ENCODE results near the gene SMARCC1.

SMARCC1 gene

DNA sequence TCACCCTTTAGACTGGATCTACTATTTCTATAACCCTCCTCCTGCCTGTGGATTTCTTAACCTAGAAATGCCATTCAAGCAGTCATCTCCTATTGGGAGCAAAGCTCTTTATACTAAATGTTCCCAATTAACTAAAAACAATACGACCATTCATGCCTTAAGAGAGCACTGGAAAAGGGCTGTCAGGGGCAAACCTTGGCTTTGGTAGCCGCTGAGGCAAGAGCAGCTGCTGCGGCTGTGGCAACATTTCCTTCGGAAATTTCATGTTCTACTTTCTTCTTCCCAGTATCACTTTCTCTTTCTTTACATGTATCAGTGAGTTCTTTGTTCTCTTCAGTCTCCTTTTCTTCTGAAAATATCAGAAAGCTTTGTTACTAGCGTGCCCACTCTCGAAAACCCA lies 146.7 kb downstream of the SMARCC1 start:
- no peak for TF ChIP-seq EZH2phosphoT487 (IDR thresholded peaks at IDR 0.05; ENCODE audit: low read depth)
- TF ChIP-seq, protein P1, sequence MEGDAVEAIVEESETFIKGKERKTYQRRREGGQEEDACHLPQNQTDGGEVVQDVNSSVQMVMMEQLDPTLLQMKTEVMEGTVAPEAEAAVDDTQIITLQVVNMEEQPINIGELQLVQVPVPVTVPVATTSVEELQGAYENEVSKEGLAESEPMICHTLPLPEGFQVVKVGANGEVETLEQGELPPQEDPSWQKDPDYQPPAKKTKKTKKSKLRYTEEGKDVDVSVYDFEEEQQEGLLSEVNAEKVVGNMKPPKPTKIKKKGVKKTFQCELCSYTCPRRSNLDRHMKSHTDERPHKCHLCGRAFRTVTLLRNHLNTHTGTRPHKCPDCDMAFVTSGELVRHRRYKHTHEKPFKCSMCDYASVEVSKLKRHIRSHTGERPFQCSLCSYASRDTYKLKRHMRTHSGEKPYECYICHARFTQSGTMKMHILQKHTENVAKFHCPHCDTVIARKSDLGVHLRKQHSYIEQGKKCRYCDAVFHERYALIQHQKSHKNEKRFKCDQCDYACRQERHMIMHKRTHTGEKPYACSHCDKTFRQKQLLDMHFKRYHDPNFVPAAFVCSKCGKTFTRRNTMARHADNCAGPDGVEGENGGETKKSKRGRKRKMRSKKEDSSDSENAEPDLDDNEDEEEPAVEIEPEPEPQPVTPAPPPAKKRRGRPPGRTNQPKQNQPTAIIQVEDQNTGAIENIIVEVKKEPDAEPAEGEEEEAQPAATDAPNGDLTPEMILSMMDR (IDR thresholded peaks at IDR 0.05; ENCODE audit: low read depth, low read length): no peak
- H3K27ac ChIP-seq (ENCODE audit: low read length): no peak overlapping the region
- no peaks in the 10 kb centered on the region for H4K20me1 ChIP-seq (ENCODE audit: insufficient read depth, low read length)

DNA sequence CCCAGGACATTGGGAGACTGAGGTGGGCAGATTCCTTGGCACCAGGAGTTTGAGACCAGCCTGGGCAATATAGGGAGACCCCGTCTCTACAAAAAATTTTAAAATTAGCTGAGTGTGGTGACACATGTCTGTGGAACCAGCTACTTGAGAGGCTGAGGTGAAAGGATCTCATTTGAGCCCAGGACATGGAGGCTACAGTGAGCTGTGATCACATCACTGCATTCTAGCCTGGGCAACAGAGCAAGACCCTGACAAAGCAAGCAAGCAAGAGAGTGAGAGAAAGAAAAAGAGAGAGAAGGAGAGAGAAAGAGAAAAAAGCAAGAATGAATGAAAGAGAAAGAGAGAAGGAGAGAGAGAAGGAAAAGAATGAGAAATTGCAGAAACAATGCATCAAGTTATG lies 150.9 kb downstream of the SMARCC1 start:
- no peaks in the 10 kb centered on the region for H3K4me1 ChIP-seq (ENCODE audit: low read length)
- no peak overlapping the region for H3K4me3 ChIP-seq (ENCODE audit: low read length)
- no peak overlapping the region for H2AFZ ChIP-seq (ENCODE audit: low read depth, low read length)
- H3K27ac ChIP-seq (ENCODE audit: low read length): no peak overlapping the region
- H3K9ac ChIP-seq (ENCODE audit: low read length): no peak overlapping the region
- H4K20me1 ChIP-seq (ENCODE audit: insufficient read depth, low read length): no peaks in the 10 kb centered on the region
- H3K9me3 ChIP-seq (ENCODE audit: insufficient read depth, low read length): no peaks in the 10 kb centered on the region
- no peaks in the 10 kb centered on the region for H3K79me2 ChIP-seq (ENCODE audit: low read length)
- TF ChIP-seq, protein P1 (IDR thresholded peaks at IDR 0.05; ENCODE audit: low read depth, low read length): no peak
- TF ChIP-seq EZH2phosphoT487 (IDR thresholded peaks at IDR 0.05; ENCODE audit: low read depth): no peak
- no peak overlapping the region for H3K4me2 ChIP-seq (ENCODE audit: low read length)
- no peaks in the 10 kb centered on the region for H3K27me3 ChIP-seq (ENCODE audit: low read depth, low read length)
- peaks cover 72% of the 10 kb centered on the region for H3K36me3 ChIP-seq (replicated peaks; ENCODE audit: low read depth, low read length)

More for the DNA sequence above, 146.7 kb downstream of the SMARCC1 start:
- no peaks in the 10 kb centered on the region for H3K4me1 ChIP-seq (ENCODE audit: low read length)
- no peak overlapping the region for H3K9ac ChIP-seq (ENCODE audit: low read length)
- peaks cover 8% of the 10 kb centered on the region for H3K79me2 ChIP-seq (ENCODE audit: low read length)
- no peaks in the 10 kb centered on the region for H3K9me3 ChIP-seq (ENCODE audit: insufficient read depth, low read length)
- no peaks in the 10 kb centered on the region for H3K27me3 ChIP-seq (ENCODE audit: low read depth, low read length)
- H3K36me3 ChIP-seq (replicated peaks; ENCODE audit: low read depth, low read length): peaks cover 63% of the 10 kb centered on the region
- H3K4me3 ChIP-seq (ENCODE audit: low read length): no peak overlapping the region
- H3K4me2 ChIP-seq (ENCODE audit: low read length): no peak overlapping the region
- no peak overlapping the region for H2AFZ ChIP-seq (ENCODE audit: low read depth, low read length)

DNA sequence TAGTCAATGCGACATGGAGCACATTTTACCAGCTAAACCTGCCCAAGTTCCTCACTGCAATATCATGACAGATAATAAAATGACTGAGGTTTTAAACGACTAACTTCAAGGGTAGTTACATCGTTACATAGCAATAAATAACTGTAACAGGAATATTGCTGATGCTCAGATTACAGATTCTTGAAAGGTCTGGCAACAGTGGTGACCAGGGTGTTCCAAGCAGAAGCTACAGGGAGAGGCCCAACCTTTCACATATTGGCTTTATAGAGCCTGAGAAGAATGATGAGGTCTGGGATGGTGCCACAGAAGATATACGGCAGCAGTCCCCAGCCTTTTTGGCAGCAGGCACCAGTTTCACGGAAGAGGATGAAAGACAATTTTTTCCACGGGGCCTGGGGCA lies 151.9 kb downstream of the SMARCC1 start:
- no peak overlapping the region for H3K4me2 ChIP-seq (ENCODE audit: low read length)
- H3K4me1 ChIP-seq (ENCODE audit: low read length): no peaks in the 10 kb centered on the region
- H2AFZ ChIP-seq (ENCODE audit: low read depth, low read length): no peak overlapping the region
- TF ChIP-seq, protein P1 (IDR thresholded peaks at IDR 0.05; ENCODE audit: low read depth, low read length): no peak
- TF ChIP-seq EZH2phosphoT487 (IDR thresholded peaks at IDR 0.05; ENCODE audit: low read depth): no peak
- H3K9me3 ChIP-seq (ENCODE audit: insufficient read depth, low read length): no peaks in the 10 kb centered on the region
- peaks cover 64% of the 10 kb centered on the region for H3K36me3 ChIP-seq (replicated peaks; ENCODE audit: low read depth, low read length)
- H4K20me1 ChIP-seq (ENCODE audit: insufficient read depth, low read length): no peaks in the 10 kb centered on the region
- H3K9ac ChIP-seq (ENCODE audit: low read length): no peak overlapping the region
- H3K4me3 ChIP-seq (ENCODE audit: low read length): no peak overlapping the region
- H3K27me3 ChIP-seq (ENCODE audit: low read depth, low read length): no peaks in the 10 kb centered on the region
- H3K27ac ChIP-seq (ENCODE audit: low read length): no peak overlapping the region
- no peaks in the 10 kb centered on the region for H3K79me2 ChIP-seq (ENCODE audit: low read length)

DNA sequence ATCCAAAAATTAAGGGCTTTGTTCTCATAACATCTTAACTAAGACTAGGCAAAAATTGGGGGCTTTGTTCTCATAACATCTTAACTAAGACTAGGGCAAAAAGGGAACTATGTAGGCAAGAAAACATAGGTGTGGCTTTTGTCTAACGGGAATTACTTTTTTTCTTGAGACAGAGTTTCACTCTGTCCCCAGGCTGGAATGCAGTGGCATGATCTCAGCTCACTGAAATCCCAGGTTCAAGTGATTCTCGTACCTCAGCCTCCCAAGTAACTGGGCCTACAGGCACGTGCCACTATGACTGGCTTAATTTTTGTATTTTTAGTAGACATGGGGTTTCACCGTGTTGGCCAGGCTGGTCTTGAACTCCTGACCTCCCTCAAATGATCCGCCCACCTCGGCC lies 153.3 kb downstream of the SMARCC1 start:
- H3K36me3 ChIP-seq (replicated peaks; ENCODE audit: low read depth, low read length): peaks cover 65% of the 10 kb centered on the region
- H3K9ac ChIP-seq (ENCODE audit: low read length): no peak overlapping the region
- H4K20me1 ChIP-seq (ENCODE audit: insufficient read depth, low read length): no peaks in the 10 kb centered on the region
- H3K4me1 ChIP-seq (ENCODE audit: low read length): no peaks in the 10 kb centered on the region
- H3K9me3 ChIP-seq (ENCODE audit: insufficient read depth, low read length): no peaks in the 10 kb centered on the region
- H3K79me2 ChIP-seq (ENCODE audit: low read length): no peaks in the 10 kb centered on the region
- no peak overlapping the region for H3K27ac ChIP-seq (ENCODE audit: low read length)
- H3K4me3 ChIP-seq (ENCODE audit: low read length): no peak overlapping the region
- H3K27me3 ChIP-seq (ENCODE audit: low read depth, low read length): no peaks in the 10 kb centered on the region
- no peak overlapping the region for H2AFZ ChIP-seq (ENCODE audit: low read depth, low read length)
- H3K4me2 ChIP-seq (ENCODE audit: low read length): no peak overlapping the region
- TF ChIP-seq, protein P1 (IDR thresholded peaks at IDR 0.05; ENCODE audit: low read depth, low read length): no peak
- TF ChIP-seq EZH2phosphoT487 (IDR thresholded peaks at IDR 0.05; ENCODE audit: low read depth): no peak

Measured in OCI-LY3 (cell line).